ENCODE measurements around the gene STRA8.

The STRA8 gene

GRCh38 chr7:135269921-135270320 is 36.3 kb downstream of the STRA8 start:
- DNase-seq (ENCODE audit: low spot score), result no peak

GRCh38 chr7:135270577-135271254 is 37.1 kb downstream of the STRA8 start:
- no peak for DNase-seq (ENCODE audit: low spot score)

- no peak for DNase-seq (ENCODE audit: low spot score)
Observed at GRCh38 chr7:135271255-135271615, 37.6 kb downstream of the STRA8 start.

DNA sequence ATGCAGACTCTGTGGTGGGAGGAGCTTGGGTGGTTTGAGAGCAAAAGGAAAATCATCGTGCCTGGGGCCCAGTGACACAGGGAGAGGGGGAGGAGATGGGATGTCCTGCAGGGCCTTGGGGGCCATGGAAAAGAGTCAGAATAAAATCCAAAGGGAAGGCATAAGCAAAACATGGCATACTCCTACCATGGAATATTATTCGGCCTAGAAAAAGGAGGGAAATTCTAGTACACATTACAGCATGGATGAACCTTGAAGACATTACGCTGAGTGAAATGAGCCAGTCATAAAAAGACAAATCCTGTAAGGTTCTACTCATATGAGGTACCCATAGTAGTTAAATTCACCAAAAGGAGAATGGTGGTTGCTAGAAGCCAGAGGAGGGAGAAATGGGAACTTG is 38.7 kb downstream of the STRA8 start:
- no peak for DNase-seq (ENCODE audit: low spot score)

DNA sequence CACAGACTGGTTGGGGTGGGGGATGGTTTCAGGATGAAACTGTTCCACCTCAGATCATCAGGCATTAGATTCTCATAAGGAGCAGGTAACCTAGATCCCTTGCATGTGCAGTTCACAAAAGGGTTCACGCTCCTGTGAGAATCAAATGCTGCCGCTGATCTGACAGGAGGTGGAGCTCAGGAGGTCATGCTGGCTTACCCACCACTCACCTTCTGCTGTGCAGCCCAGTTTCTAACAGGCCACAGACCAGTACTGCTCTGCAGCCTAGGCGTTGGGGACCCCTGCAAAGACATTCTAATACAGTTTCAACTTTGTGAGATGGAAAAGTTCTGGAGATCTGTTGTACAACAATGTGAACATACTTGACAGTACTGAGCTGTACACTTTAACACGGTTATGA is 39.9 kb downstream of the STRA8 start:
- DNase-seq (ENCODE audit: low spot score), result no peak

- peak; percentile 76 for DNase-seq (ENCODE audit: low spot score)
Observed at GRCh38 chr7:135274495-135275268, 41.0 kb downstream of the STRA8 start.

GRCh38 chr7:135275971-135276580 is 42.4 kb downstream of the STRA8 start:
- no peak for DNase-seq (ENCODE audit: low spot score)

DNA sequence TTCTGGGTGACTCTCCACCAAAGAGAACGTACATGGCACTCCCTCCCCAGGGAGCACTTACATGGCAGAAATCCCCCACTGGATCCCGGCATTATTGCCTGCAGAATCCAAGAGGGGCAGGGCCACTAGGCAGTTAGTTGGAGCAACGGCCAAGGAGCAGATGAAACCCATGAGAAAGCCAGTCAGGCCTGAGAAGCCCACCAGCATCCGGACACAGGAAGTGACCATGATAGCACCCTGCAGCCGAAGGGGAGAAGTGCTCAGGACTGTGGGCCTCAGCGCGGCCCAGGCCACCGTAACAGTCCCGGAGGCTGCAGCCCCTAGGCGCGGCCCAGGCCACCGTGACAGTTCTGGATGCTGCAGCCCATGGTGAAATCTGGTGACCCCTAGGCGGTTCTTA is 43.5 kb downstream of the STRA8 start:
- DNase-seq (ENCODE audit: low spot score), result no peak

DNA sequence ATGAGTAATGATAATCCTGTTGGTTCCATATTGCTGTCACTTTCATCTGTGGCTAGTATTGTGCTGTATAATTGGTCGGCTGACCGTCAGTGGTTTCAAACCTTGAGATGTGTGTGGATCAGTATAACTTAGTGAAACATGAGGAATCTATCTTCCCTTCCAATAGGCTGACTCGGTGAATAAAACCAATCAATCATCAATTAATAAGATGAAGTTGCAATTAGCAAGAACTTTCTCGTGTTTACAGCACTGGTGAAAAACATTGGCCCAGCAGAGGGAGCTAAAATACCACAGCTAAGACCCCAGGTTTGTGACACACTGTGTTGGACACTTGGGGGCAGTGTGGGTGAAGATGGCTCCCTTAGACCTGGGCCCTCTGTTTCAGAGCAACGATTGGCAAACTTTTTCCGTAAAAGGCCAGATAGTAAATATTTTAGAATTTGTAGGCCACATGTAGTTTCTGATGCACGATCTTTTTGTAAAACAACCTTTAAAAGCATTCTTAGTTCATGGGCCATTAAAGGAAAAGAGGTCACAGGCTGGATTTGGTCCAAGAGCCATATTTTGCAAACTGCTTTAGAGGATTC is 47.8 kb downstream of the STRA8 start:
- DNase-seq (ENCODE audit: low spot score), result peak; percentile 88

DNA sequence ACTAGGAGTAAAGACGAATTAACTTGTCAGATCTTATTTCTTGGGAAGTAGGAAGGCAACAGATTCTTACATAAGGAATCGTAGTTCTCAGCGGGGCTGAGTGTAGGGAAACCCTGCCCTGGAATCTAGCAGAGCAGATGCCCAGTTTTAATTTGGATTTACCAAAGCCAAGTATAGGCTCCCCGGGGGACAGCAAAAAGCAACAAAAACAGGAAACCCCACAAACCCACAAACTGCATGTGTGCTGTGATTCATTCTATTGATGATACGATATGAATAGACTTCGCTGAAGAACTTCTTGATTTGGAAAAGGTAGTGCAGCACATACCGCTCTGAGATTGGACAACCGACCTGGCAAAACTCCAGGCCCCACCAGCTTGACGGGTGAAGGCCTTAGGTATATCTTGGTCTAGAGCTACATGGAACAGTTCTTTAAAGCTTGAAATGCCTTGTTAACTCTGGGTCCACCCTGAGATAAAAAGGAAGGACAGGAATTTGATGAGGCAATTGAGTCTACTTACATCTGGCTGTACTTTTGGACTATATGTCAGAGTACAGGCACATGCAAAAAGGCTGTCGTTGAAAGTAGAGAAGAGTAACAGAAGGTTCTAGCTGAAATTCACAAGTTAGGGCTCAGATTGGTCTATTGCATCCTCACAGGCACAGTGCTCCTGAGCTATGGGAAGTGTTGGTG is 49.1 kb downstream of the STRA8 start:
- DNase-seq (ENCODE audit: low spot score), result peak; percentile 33

DNA sequence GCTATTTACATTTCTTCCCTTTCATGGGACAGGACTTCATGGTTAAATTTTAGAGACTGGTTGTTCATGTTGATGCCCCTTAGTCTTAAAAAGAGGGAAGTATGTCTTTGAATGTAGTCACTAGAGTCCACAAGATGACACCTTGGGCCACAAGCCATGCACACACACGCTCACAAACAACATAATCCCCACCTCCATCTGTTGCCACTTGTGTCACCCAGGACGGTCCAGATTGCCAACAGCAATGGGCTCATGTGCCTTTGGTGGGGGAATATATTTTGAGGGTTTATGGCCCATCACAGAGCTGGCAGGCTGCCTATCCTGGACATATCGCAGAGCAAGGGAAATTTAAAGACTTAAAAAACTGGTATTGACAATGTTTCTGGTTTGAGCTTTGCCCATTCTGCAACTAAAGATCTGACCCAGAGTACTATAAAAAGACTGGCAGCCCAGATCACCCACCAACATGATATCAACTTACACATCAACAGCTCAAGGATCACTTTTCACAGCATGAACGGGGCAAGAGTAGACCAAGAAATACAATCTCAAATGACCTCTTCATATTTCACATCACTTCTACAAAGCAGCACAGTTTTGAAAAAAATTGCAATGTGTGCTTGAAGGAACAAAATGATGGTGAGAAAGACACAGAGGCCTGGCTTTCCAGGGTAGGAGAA is 50.5 kb downstream of the STRA8 start:
- DNase-seq (ENCODE audit: low spot score), result no peak

- DNase-seq (ENCODE audit: low spot score), result no peak
Observed at GRCh38 chr7:135285547-135286233, 52.1 kb downstream of the STRA8 start.

DNA sequence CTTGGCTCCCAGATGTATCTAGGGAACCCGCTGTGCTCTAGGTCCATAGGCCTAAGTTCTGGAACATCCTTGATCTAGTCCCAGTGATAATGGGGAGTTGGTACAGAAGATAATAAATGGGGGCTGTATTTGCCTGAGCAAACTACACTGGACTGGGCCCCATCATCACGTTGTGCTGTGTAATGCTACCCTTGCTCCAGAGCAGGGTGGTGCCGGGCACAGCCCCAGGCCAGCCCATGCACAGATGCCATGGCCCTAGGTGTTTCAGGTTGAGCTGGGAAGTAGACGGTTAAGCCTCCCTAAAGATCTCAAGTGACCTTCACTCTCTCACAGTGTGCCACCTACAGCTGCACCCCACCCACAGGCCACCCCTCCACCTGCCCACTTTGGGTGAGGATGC is 53.2 kb downstream of the STRA8 start:
- DNase-seq (ENCODE audit: low spot score), result no peak

GRCh38 chr7:135290594-135290993 is 57.0 kb downstream of the STRA8 start:
- no peak for DNase-seq (ENCODE audit: low spot score)

DNA sequence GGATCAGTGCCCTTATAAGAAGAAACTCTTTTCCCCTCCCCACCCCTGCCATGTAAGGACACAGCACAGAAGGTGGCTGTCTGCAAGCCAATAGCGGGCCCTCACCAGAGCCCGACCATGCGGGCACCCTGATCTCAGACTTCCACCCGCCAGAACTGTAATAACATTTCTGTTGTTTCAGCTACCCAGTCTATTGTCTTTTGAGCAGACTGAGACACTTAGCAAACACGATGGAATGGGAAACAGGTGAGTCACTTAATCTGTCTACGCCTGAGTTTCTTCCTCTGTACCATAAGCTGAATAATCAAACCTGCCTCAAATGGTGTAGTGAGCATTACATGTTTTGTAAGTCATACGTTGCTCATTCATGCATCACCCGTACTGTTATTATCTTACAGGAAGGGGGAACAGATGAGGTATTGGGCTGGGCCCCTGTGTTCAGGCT is 58.2 kb downstream of the STRA8 start:
- DNase-seq (ENCODE audit: low spot score), result no peak

- DNase-seq (ENCODE audit: low spot score), result no peak
Observed at GRCh38 chr7:135299235-135299634, 65.6 kb downstream of the STRA8 start.

DNA sequence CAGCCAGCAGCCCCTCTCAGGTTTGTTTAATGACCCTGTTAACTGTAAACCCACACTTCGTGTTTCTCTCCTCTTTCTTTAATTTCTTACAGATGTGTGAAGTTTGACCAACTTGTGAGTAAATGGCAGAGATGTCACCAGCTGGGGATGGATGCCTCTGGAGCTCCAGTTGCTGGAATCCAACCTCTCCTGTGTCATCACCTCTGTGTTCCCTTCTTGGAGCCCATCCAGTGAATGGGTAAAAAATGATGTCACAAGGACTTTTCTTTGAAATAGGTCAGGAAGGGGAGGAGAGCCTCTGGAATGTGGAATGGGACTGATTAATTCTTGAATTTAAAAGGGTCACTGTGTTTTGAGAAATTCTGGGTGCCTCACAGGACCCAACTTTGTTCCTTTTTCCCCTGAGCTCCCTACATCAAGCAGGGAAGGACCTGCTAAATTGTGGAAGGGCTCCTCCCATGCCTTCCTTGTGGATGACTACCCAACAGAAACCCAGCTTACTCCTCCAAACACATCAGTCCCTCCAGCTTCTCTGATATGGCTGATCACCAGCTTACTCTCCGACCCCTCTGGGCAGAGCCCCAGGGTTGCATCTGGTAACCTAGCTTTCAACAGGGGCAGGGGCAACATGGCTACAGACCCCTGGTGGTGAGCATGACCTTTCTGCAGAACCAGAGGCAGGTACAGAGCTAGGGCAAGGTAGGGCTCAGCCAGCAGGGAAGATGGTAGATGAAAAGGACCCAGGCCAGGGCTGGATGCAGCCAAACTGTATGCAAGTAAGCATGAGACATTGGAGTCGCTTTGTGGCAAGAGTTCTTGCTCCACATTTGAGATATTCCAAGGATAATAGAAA is 67.5 kb downstream of the STRA8 start:
- DNase-seq (ENCODE audit: low spot score), result peak; percentile 59
